ENCODE data around the gene NKX6-1. TPM values are rescaled to one million over a fixed set of nuclear protein-coding genes. Genes with fewer than 3 reads are reported as not detected.

NKX6-1 gene
- total RNA-seq (2014; rRNA removed; shearing (Covaris generic)): 2.0 and 2.1 TPM in 2 replicates

GRCh38 chr4:84498935-84499623 lies at the start of gene NKX6-1:
TSS of gene NKX6-1 (minus strand) at chr4:84499292. CDS start at chr4:84498228, 1,064 bp downstream.

Small RNAs within 50 kb of the gene (small RNA-seq; reads per million reads assigned to genes)
- gene RPL3P13: not detected

Other genes with a start within 250 kb of the NKX6-1 start
- 0.68 and 0.85 TPM in 2 replicates for gene CDS1, start 83.8 kb upstream of the NKX6-1 start, total RNA-seq (2014; rRNA removed; shearing (Covaris generic))

Measured in A375 (cell line).